PC-9 (cell line): ENCODE data around the gene CAMKMT. TPM values are rescaled to one million over a fixed set of nuclear protein-coding genes. Genes with fewer than 3 reads are reported as not detected.

Source experiments
- BruUV-seq: library from RNA; stranded (reverse); fragments of 400-500 nt; replicated peaks from 2 replicates; lab custom pipeline; 2021; lab: Mats Ljungman, UMichigan
- CTCF ChIA-PET: fragments of 300-600 bp; sonication (Branson Sonifier 250); formaldehyde crosslinking; loops from one replicate; lab custom pipeline; 2022; ENCODE audit warnings: antibody characterized with exemption; lab: Charles Lee
- POLR2A ChIA-PET: fragments of 300-600 bp; sonication (Branson Sonifier 250); formaldehyde crosslinking; loops from one replicate; lab custom pipeline; 2022; ENCODE audit warnings: antibody characterized with exemption; ENCODE audit not compliant: unreplicated experiment; lab: Charles Lee
- DNase-seq, 2 experiments: peaks; one replicate each; pipeline versions ENCODE4 v3.0.0 to v3.0.0-alpha.2; 2015 to 2022; ENCODE audit warnings: mixed read lengths in 1 of 2
- H2AFZ ChIP-seq: fragments of 200-600 bp; sonication (generic); 2 replicates; pipeline ENCODE4 v1.8.1; 2017; ENCODE audit warnings: antibody characterized with exemption
- H3F3A ChIP-seq: fragments of 200-600 bp; sonication (generic); 2 replicates; pipeline ENCODE4 v1.8.1; 2017; ENCODE audit warnings: antibody characterized with exemption, mild to moderate bottlenecking, low read depth; ENCODE audit not compliant: insufficient read depth
- H3K27ac ChIP-seq: fragments of 200-600 bp; sonication (generic); 2 replicates; pipeline ENCODE4 v1.6.1; 2016; ENCODE audit warnings: mixed run types
- H3K27me3 ChIP-seq: fragments of 200-600 bp; sonication (generic); 2 replicates; pipeline ENCODE4 v1.6.1; 2016; ENCODE audit warnings: low read depth, mixed run types; ENCODE audit not compliant: insufficient read depth
- H3K36me3 ChIP-seq: fragments of 200-600 bp; sonication (generic); 2 replicates; pipeline ENCODE4 v1.6.1; 2016; ENCODE audit warnings: low read depth, mixed run types
- H3K4me1 ChIP-seq: fragments of 200-600 bp; sonication (generic); replicated peaks from 2 replicates; pipeline ENCODE4 v1.6.1; 2016; ENCODE audit warnings: mixed run types; ENCODE audit not compliant: insufficient read depth
- H3K4me2 ChIP-seq: fragments of 200-600 bp; sonication (generic); 2 replicates; pipeline ENCODE4 v1.6.1; 2017; ENCODE audit warnings: mixed run types
- H3K4me3 ChIP-seq: fragments of 200-600 bp; sonication (generic); 2 replicates; pipeline ENCODE4 v1.6.1; 2016; ENCODE audit warnings: mixed run types
- H3K79me2 ChIP-seq: fragments of 200-600 bp; sonication (generic); 2 replicates; pipeline ENCODE4 v1.6.1; 2017; ENCODE audit warnings: low read depth, mixed run types
- H3K9me2 ChIP-seq: fragments of 200-600 bp; sonication (generic); 2 replicates; pipeline ENCODE4 v1.8.1; 2017; ENCODE audit warnings: mild to moderate bottlenecking; ENCODE audit not compliant: insufficient read depth
- H3K9me3 ChIP-seq: fragments of 200-600 bp; sonication (generic); 2 replicates; pipeline ENCODE4 v1.8.1; 2016; ENCODE audit warnings: low read depth; ENCODE audit not compliant: insufficient read depth
- H4K20me1 ChIP-seq: fragments of 200-600 bp; sonication (generic); 2 replicates; pipeline ENCODE4 v1.8.1; 2017; ENCODE audit not compliant: insufficient read depth
- CTCF ChIP-seq: fragments of 200-600 bp; sonication (generic); conservative IDR thresholded peaks from 2 replicates; pipeline ENCODE4 v1.6.1; 2017; ENCODE audit warnings: mixed run types, antibody characterized with exemption, mild to moderate bottlenecking, moderate library complexity
- EZH2 ChIP-seq: fragments of 200-600 bp; sonication (generic); IDR thresholded peaks from 2 replicates; pipeline ENCODE4 v1.8.0; 2017; ENCODE audit warnings: antibody characterized with exemption, low read depth
- intact Hi-C: fragments of 100-400 bp; cut with micrococcal nuclease; formaldehyde crosslinking; loops from one replicate; pipeline ENCODE4 v1.10.0; 2022; ENCODE audit not compliant: unreplicated experiment
- total RNA-seq: library from RNA; stranded (reverse); gene quantifications from 2 replicates; pipeline ENCODE4 v1.2.3, GENCODE V29; 2021

CAMKMT gene
- total RNA-seq, 1 experiment from 2014 or later: 17.9 TPM

GRCh38 chr2:44736270-44736942 lies 374.7 kb downstream of the CAMKMT start:
- Histone ChIP-seq H3K27ac (no peak overlapping the region), H3K27me3 (no peaks in the 10 kb centered on the region), H3K4me3 (no peak overlapping the region), H3K9me2 (no peaks in the 10 kb centered on the region), H3F3A (peaks cover 7% of the 10 kb centered on the region), H3K4me2 (no peak overlapping the region), H4K20me1 (no peaks in the 10 kb centered on the region), H3K4me1 (peaks cover 14% of the 10 kb centered on the region; the same call in 1 of the 2 replicates), H3K9me3 (peaks cover 25% of the 10 kb centered on the region), H3K79me2 (no peaks in the 10 kb centered on the region), H2AFZ (no peak overlapping the region), H3K36me3 (no peaks in the 10 kb centered on the region; the same call in 1 of the 2 replicates)
- CTCF ChIA-PET: no interaction called here
- intact Hi-C loops: no loop called here
- DNase-seq: no peak
- POLR2A ChIA-PET: no interaction called here
- TF ChIP-seq EZH2 (no peak), CTCF (no peak)
- no TSS peak for BruUV-seq

GRCh38 chr2:44740678-44741077 lies 378.9 kb downstream of the CAMKMT start:
- intact Hi-C loops: loop anchor here (10.0 kb wide), 1 partner anchor 214 kb away; no protein-coding TSS in a partner anchor
- Histone ChIP-seq H3K4me2 (no peak overlapping the region), H2AFZ (no peak overlapping the region), H4K20me1 (no peaks in the 10 kb centered on the region), H3F3A (peaks cover 11% of the 10 kb centered on the region), H3K4me1 (peaks cover 25% of the 10 kb centered on the region), H3K4me3 (no peak overlapping the region), H3K9me2 (no peaks in the 10 kb centered on the region), H3K27ac (no peak overlapping the region), H3K27me3 (no peaks in the 10 kb centered on the region), H3K79me2 (no peaks in the 10 kb centered on the region), H3K9me3 (peaks cover 18% of the 10 kb centered on the region), H3K36me3 (no peaks in the 10 kb centered on the region; the same call in 1 of the 2 replicates)
- CTCF ChIA-PET: no interaction called here
- POLR2A ChIA-PET: interaction anchor here (0.7 kb wide), 1 partner anchor 85 kb away, joined by 3 read pairs; no protein-coding TSS in a partner anchor
- TF ChIP-seq CTCF: no peak
- TF ChIP-seq EZH2: no peak
- peak; percentile 11 to 71 for DNase-seq
- BruUV-seq: no TSS peak

- Histone ChIP-seq H3K27ac (no peak overlapping the region), H4K20me1 (no peaks in the 10 kb centered on the region), H3F3A (peaks cover 20% of the 10 kb centered on the region), H3K4me3 (no peak overlapping the region), H3K4me2 (no peak overlapping the region), H2AFZ (no peak overlapping the region), H3K27me3 (no peaks in the 10 kb centered on the region), H3K79me2 (no peaks in the 10 kb centered on the region), H3K36me3 (no peaks in the 10 kb centered on the region; the same call in 1 of the 2 replicates), H3K9me3 (peaks cover 11% of the 10 kb centered on the region), H3K4me1 (peaks cover 33% of the 10 kb centered on the region), H3K9me2 (no peaks in the 10 kb centered on the region)
- no peak for TF ChIP-seq EZH2
- TF ChIP-seq CTCF: no peak
- no TSS peak for BruUV-seq
- ChIA-PET POLR2A (no interaction called here), CTCF (no interaction called here)
- no peak for DNase-seq
- intact Hi-C loops: loop anchor here (10.0 kb wide), 1 partner anchor 213 kb away; no protein-coding TSS in a partner anchor
Measured at GRCh38 chr2:44741507-44741906, 379.8 kb downstream of the CAMKMT start.
